ENCODE measurements around the gene CDIP1. TPM values are rescaled to one million over a fixed set of nuclear protein-coding genes. Genes with fewer than 3 reads are reported as not detected.

CDIP1 gene
- 27.3 TPM for polyA plus RNA-seq (2013, experiment 1 of 2)
- polyA plus RNA-seq (2013, experiment 2 of 2) = 28.1 TPM

DNA sequence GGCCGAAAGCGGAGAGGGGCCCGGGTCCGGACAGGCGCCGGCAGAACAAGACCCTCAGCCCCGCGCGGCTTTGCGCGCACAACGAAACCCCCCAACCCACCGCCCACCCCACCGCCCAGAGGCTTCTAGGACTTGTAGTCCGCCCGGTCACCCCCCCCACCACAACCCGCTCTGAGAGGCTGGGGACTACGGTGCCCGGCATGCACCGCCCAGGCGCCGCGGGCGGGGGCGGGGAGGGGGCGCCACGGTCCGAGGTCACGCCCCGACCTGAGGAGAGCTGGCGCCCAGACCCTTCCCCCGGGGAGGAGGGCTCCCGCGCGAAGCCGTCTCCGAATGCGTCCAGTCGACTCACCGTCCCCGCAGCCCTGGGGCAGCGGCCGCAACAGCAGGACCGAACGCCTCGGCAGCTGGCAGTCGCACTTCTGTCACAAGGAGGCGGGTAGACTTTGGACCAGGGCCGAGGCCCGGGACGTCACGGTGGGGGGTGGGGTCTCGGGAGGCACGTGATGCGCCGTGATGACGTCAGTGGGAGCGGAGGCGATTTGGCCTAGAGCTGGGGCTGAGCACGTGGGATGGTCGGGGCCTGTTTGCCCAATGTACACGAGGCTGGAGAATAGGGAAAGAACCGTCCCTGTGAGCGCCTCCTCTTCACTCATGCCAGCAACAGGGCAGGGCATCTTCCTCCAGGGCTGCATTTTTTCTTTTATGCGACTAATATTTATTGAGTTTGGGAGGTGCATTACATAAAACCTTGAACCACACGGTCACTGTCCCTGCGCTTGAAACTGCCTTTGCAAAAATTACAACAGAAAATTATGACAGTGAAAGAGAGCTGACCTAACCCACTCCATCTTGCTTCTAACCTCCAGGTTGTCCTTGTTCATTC, at the start of gene CDIP1:
Gene CDIP1, minus strand, starts transcription at position 424 of the 886 bp plus-strand sequence. CDS start 24,643 bp downstream, outside the sequence.
- no CpG with 5 or more reads among the region's 67 CpGs for WGBS (ENCODE audit: extremely low coverage, insufficient coverage, low lambda C conversion rate)
- H2BK120ac ChIP-seq (ENCODE audit: low read depth, low read length) = no peak within 1 kb of the TSS
- no peaks in the 10 kb centered on the region for H3K4me1 ChIP-seq (ENCODE audit: control insufficient read depth, low read depth, low read length)
- H3K27me3 ChIP-seq (ENCODE audit: insufficient read depth, low read length, poor library complexity) = no peaks in the 10 kb centered on the region
- peak within 1 kb of the TSS; percentile 82 for H2BK5ac ChIP-seq (ENCODE audit: low read length)
- peak; percentile 98 for DNase-seq
- H3K56ac ChIP-seq (ENCODE audit: low read length) = peak within 1 kb of the TSS; percentile 94
- H3K27ac ChIP-seq (ENCODE audit: low read depth, low read length) = peak within 1 kb of the TSS; percentile 75
- peak within 1 kb of the TSS; percentile 65 for H3K4me2 ChIP-seq (ENCODE audit: low read length)
- H3K79me2 ChIP-seq (ENCODE audit: control insufficient read depth, insufficient read depth, low read length) = peaks cover 5% of the 10 kb centered on the region
- no peak within 1 kb of the TSS for H2AK5ac ChIP-seq (ENCODE audit: low read length)
- H3K4ac ChIP-seq (ENCODE audit: low read depth, low read length) = peak within 1 kb of the TSS; percentile 64
- no peak within 1 kb of the TSS for H4K8ac ChIP-seq (ENCODE audit: low read depth, low read length)
- H3K23ac ChIP-seq (ENCODE audit: low read length) = no peak within 1 kb of the TSS
- H3K18ac ChIP-seq (ENCODE audit: low read length) = peak within 1 kb of the TSS; percentile 19
- peaks cover 14% of the 10 kb centered on the region for H3K79me1 ChIP-seq (ENCODE audit: low read length)
- H3K4me3 ChIP-seq (ENCODE audit: low read length) = peak within 1 kb of the TSS; percentile 88
- H3K9ac ChIP-seq (ENCODE audit: low read length) = peak within 1 kb of the TSS; percentile 89
- H4K5ac ChIP-seq (ENCODE audit: low read length) = no peak within 1 kb of the TSS
- H3K36me3 ChIP-seq (ENCODE audit: control insufficient read depth, insufficient read depth, low read length) = peaks cover 1% of the 10 kb centered on the region
- no peak within 1 kb of the TSS for H2BK15ac ChIP-seq (replicated peaks; ENCODE audit: low read depth)

DNA sequence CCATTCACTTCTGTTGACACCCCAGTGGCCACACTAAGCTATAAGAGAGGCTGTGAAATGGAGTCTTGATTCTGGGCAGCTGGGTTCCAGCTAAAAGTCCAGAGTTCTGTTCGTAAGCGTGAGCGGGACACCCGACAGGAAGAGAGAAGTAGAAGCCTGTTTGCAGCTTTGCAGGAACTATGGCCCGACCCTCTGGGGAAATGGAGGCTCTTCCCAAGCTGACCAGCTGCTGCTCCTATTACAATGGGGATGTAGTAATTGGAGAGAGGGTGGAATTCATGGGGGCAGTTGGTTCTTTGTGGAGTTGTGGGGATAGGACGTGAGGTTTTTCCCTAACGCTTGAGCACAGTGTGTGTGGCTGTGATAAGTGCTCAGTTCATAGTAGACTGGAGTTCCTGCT, 47.7 kb upstream of the CDIP1 start:
- H3K79me1 ChIP-seq (ENCODE audit: low read length) = no peaks in the 10 kb centered on the region
- DNase-seq = no peak
- no peak overlapping the region for H3K23ac ChIP-seq (ENCODE audit: low read length)
- H3K27me3 ChIP-seq (ENCODE audit: insufficient read depth, low read length, poor library complexity) = no peaks in the 10 kb centered on the region
- no peak overlapping the region for H3K56ac ChIP-seq (ENCODE audit: low read length)
- no peak overlapping the region for H3K4me2 ChIP-seq (ENCODE audit: low read length)
- no peak overlapping the region for H3K18ac ChIP-seq (ENCODE audit: low read length)
- no peak overlapping the region for H2BK15ac ChIP-seq (replicated peaks; ENCODE audit: low read depth)
- H2BK120ac ChIP-seq (ENCODE audit: low read depth, low read length) = no peak overlapping the region
- H3K4ac ChIP-seq (ENCODE audit: low read depth, low read length) = no peak overlapping the region
- no peaks in the 10 kb centered on the region for H3K36me3 ChIP-seq (ENCODE audit: control insufficient read depth, insufficient read depth, low read length)
- H2AK5ac ChIP-seq (ENCODE audit: low read length) = no peak overlapping the region
- no peak overlapping the region for H3K9ac ChIP-seq (ENCODE audit: low read length)
- H2BK5ac ChIP-seq (ENCODE audit: low read length) = no peak overlapping the region
- H4K8ac ChIP-seq (ENCODE audit: low read depth, low read length) = no peak overlapping the region
- H3K4me3 ChIP-seq (ENCODE audit: low read length) = no peak overlapping the region
- H4K5ac ChIP-seq (ENCODE audit: low read length) = no peak overlapping the region
- no peak overlapping the region for H3K27ac ChIP-seq (ENCODE audit: low read depth, low read length)
- no peaks in the 10 kb centered on the region for H3K79me2 ChIP-seq (ENCODE audit: control insufficient read depth, insufficient read depth, low read length)
- H3K4me1 ChIP-seq (ENCODE audit: control insufficient read depth, low read depth, low read length) = no peaks in the 10 kb centered on the region
- no CpG with 5 or more reads among the region's 7 CpGs for WGBS (ENCODE audit: extremely low coverage, insufficient coverage, low lambda C conversion rate)

DNA sequence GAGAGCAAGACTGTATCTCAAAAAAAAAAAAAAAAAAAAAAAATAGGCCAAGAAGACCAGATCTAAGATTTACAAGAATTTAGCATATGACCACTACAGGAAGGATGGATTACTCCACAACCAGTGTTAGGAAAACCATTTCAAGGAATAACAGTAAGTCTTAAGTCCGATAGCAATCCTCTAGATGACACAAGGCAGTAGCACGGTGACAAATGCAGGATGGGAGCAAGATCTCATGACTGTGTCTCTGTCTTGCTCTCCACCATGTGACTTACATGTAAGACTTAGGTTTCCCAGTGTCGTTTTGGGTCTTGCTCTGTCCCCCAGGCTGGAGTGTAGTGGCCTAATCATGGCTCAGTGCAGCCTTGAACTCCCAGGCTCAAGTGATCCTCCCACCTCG, 45.3 kb upstream of the CDIP1 start:
- H3K27ac ChIP-seq (ENCODE audit: low read depth, low read length) = no peak overlapping the region
- H3K4me3 ChIP-seq (ENCODE audit: low read length) = no peak overlapping the region
- DNase-seq = no peak
- H3K23ac ChIP-seq (ENCODE audit: low read length) = no peak overlapping the region
- no peaks in the 10 kb centered on the region for H3K79me1 ChIP-seq (ENCODE audit: low read length)
- no peak overlapping the region for H4K8ac ChIP-seq (ENCODE audit: low read depth, low read length)
- no peak overlapping the region for H2AK5ac ChIP-seq (ENCODE audit: low read length)
- no peaks in the 10 kb centered on the region for H3K27me3 ChIP-seq (ENCODE audit: insufficient read depth, low read length, poor library complexity)
- H3K56ac ChIP-seq (ENCODE audit: low read length) = no peak overlapping the region
- H2BK15ac ChIP-seq (replicated peaks; ENCODE audit: low read depth) = no peak overlapping the region
- no peak overlapping the region for H2BK5ac ChIP-seq (ENCODE audit: low read length)
- no peak overlapping the region for H4K5ac ChIP-seq (ENCODE audit: low read length)
- no peaks in the 10 kb centered on the region for H3K36me3 ChIP-seq (ENCODE audit: control insufficient read depth, insufficient read depth, low read length)
- no peak overlapping the region for H3K4ac ChIP-seq (ENCODE audit: low read depth, low read length)
- H3K79me2 ChIP-seq (ENCODE audit: control insufficient read depth, insufficient read depth, low read length) = no peaks in the 10 kb centered on the region
- no CpG with 5 or more reads among the region's 4 CpGs for whole genome bisulfite sequencing (ENCODE audit: extremely low coverage, insufficient coverage, low lambda C conversion rate)
- H3K9ac ChIP-seq (ENCODE audit: low read length) = no peak overlapping the region
- H2BK120ac ChIP-seq (ENCODE audit: low read depth, low read length) = no peak overlapping the region
- no peaks in the 10 kb centered on the region for H3K4me1 ChIP-seq (ENCODE audit: control insufficient read depth, low read depth, low read length)
- H3K18ac ChIP-seq (ENCODE audit: low read length) = no peak overlapping the region
- no peak overlapping the region for H3K4me2 ChIP-seq (ENCODE audit: low read length)

DNA sequence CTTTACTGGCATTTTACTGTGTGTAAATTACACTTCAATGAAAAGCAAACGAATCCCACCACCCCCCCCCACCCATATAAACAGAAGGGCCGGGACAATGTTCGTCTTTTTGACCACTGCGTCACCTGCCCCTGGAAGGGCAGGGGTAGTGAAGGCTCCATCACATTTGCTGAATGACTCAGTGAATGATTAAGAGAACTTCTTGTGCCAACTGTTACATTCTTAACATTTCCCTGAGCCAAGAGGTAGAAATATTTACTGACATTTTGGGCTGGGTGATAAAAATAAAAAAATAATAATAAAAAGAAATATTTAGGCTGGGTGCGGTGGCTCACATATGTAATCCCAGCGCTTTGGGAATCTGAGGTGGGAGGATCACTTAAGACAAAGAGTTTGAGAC, 41.7 kb upstream of the CDIP1 start:
- no peak for DNase-seq

DNA sequence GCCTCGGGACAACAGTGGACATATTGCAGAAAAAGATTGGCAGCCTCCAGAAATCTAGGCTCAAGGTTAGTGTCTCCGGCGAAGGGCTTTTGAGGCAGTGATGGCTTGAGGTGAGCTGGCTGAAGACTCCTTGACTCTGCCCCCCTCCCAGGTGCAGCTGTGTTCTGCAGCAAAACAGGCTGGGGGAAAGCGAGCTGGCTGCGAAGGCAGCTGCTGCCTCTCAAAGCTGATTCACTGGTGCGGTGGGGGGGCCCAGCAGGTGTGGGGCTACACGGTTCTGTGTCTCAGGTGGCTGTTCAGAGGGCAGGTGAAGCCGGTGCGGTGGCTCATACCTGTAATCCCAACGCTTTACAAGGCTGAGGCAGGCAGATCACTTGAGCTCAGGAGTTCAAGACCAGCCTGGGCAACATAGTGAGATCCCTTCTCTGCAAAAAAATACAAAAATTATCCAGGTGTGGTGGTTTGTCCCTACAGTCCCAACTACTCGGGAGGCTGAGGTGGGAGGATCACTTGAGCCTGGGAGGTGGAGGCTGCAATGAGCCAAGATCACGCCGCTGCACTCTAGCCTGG, 40.5 kb upstream of the CDIP1 start:
- Histone ChIP-seq H3K56ac (ENCODE audit: low read length) (no peak overlapping the region), H4K5ac (ENCODE audit: low read length) (no peak overlapping the region), H3K79me1 (ENCODE audit: low read length) (no peaks in the 10 kb centered on the region), H3K27ac (ENCODE audit: low read depth, low read length) (no peak overlapping the region), H3K18ac (ENCODE audit: low read length) (no peak overlapping the region), H3K27me3 (ENCODE audit: insufficient read depth, low read length, poor library complexity) (no peaks in the 10 kb centered on the region), H3K79me2 (ENCODE audit: control insufficient read depth, insufficient read depth, low read length) (no peaks in the 10 kb centered on the region), H2BK5ac (ENCODE audit: low read length) (no peak overlapping the region), H3K23ac (ENCODE audit: low read length) (no peak overlapping the region), H3K4ac (ENCODE audit: low read depth, low read length) (no peak overlapping the region), H3K4me3 (ENCODE audit: low read length) (no peak overlapping the region), H3K4me1 (ENCODE audit: control insufficient read depth, low read depth, low read length) (no peaks in the 10 kb centered on the region), H2AK5ac (ENCODE audit: low read length) (no peak overlapping the region), H3K9ac (ENCODE audit: low read length) (no peak overlapping the region), H2BK15ac (replicated peaks; ENCODE audit: low read depth) (no peak overlapping the region), H3K4me2 (ENCODE audit: low read length) (no peak overlapping the region), H4K8ac (ENCODE audit: low read depth, low read length) (no peak overlapping the region), H3K36me3 (ENCODE audit: control insufficient read depth, insufficient read depth, low read length) (no peaks in the 10 kb centered on the region), H2BK120ac (ENCODE audit: low read depth, low read length) (no peak overlapping the region)
- no CpG with 5 or more reads among the region's 13 CpGs for WGBS (ENCODE audit: extremely low coverage, insufficient coverage, low lambda C conversion rate)
- DNase-seq = no peak

More for the DNA sequence above, 41.7 kb upstream of the CDIP1 start:
- Histone ChIP-seq H4K8ac (ENCODE audit: low read depth, low read length) (no peak overlapping the region), H3K23ac (ENCODE audit: low read length) (no peak overlapping the region), H4K5ac (ENCODE audit: low read length) (no peak overlapping the region), H3K79me2 (ENCODE audit: control insufficient read depth, insufficient read depth, low read length) (no peaks in the 10 kb centered on the region), H3K4me1 (ENCODE audit: control insufficient read depth, low read depth, low read length) (no peaks in the 10 kb centered on the region), H3K27ac (ENCODE audit: low read depth, low read length) (no peak overlapping the region), H2BK15ac (replicated peaks; ENCODE audit: low read depth) (no peak overlapping the region), H3K4ac (ENCODE audit: low read depth, low read length) (no peak overlapping the region), H3K56ac (ENCODE audit: low read length) (no peak overlapping the region), H3K4me3 (ENCODE audit: low read length) (no peak overlapping the region), H2BK120ac (ENCODE audit: low read depth, low read length) (no peak overlapping the region), H3K4me2 (ENCODE audit: low read length) (no peak overlapping the region), H3K27me3 (ENCODE audit: insufficient read depth, low read length, poor library complexity) (no peaks in the 10 kb centered on the region), H2AK5ac (ENCODE audit: low read length) (no peak overlapping the region), H2BK5ac (ENCODE audit: low read length) (no peak overlapping the region), H3K79me1 (ENCODE audit: low read length) (no peaks in the 10 kb centered on the region), H3K9ac (ENCODE audit: low read length) (no peak overlapping the region), H3K36me3 (ENCODE audit: control insufficient read depth, insufficient read depth, low read length) (no peaks in the 10 kb centered on the region), H3K18ac (ENCODE audit: low read length) (no peak overlapping the region)
- no CpG with 5 or more reads among the region's 6 CpGs for WGBS (ENCODE audit: extremely low coverage, insufficient coverage, low lambda C conversion rate)

All from mesendoderm (in vitro differentiated cells).